MM.1S (cell line): ENCODE data around the gene MLC1.

Experiments
- CTCF ChIP-seq: fragments of 300-600 bp; sonication (generic); IDR thresholded peaks from 2 replicates; pipeline ENCODE4 v1.5.1; 2016; ENCODE audit warnings: antibody characterized with exemption, low read length, mixed read lengths
- EZH2 ChIP-seq: fragments of 300-600 bp; sonication (generic); optimal IDR thresholded peaks from 2 replicates; pipeline ENCODE3; 2017; ENCODE audit warnings: low read depth, mild to moderate bottlenecking, antibody characterized with exemption, low read length, mixed read lengths
- EZH2phosphoT487 ChIP-seq: fragments of 300-600 bp; sonication (generic); IDR thresholded peaks from 2 replicates; pipeline ENCODE4 v1.6.1; 2018; ENCODE audit warnings: antibody characterized with exemption, low read length

GRCh38 chr22:50049299-50050195 lies 35.7 kb downstream of the MLC1 start:
- no peak for TF ChIP-seq CTCF
- TF ChIP-seq EZH2 = no peak
- TF ChIP-seq EZH2phosphoT487 = no peak
